ENCODE data around the gene GPC6.

GPC6 gene

GRCh38 chr13:94192431-94192975 lies 965.9 kb downstream of the GPC6 start:
- no peaks in the 10 kb centered on the region for H3K27me3 ChIP-seq (ENCODE audit: insufficient read depth, low read length, poor library complexity, severe bottlenecking)
- no peak overlapping the region for H3K4me2 ChIP-seq (ENCODE audit: low read depth, low read length, poor library complexity, severe bottlenecking)
- H3K4me1 ChIP-seq (ENCODE audit: insufficient read depth, low read length, poor library complexity, severe bottlenecking): peaks cover 5% of the 10 kb centered on the region
- no peak overlapping the region for H2AFZ ChIP-seq (ENCODE audit: low read length)
- H3K4me3 ChIP-seq (ENCODE audit: low read length, poor library complexity, severe bottlenecking): no peak overlapping the region
- H3K79me2 ChIP-seq (ENCODE audit: insufficient read depth, low read length): no peaks in the 10 kb centered on the region
- H3K9me2 ChIP-seq (replicated peaks; ENCODE audit: low read depth, low read length): no peaks in the 10 kb centered on the region
- no peaks in the 10 kb centered on the region for H3K36me3 ChIP-seq (ENCODE audit: insufficient read depth, low read length)
- TF ChIP-seq CTCF (conservative IDR thresholded peaks at IDR 0.05; ENCODE audit: low read length) (peak; percentile 61), EZH2phosphoT487 (IDR thresholded peaks at IDR 0.05; ENCODE audit: borderline replicate concordance) (no peak)
- no peak overlapping the region for H3K9ac ChIP-seq (ENCODE audit: low read depth, low read length, poor library complexity, severe bottlenecking)
- H3K9me3 ChIP-seq (ENCODE audit: insufficient read depth, low read depth, low read length): no peaks in the 10 kb centered on the region
- H4K20me1 ChIP-seq (ENCODE audit: insufficient read depth, low read length, poor library complexity, severe bottlenecking): no peaks in the 10 kb centered on the region
- H3F3A ChIP-seq (ENCODE audit: low read depth): no peaks in the 10 kb centered on the region

DNA sequence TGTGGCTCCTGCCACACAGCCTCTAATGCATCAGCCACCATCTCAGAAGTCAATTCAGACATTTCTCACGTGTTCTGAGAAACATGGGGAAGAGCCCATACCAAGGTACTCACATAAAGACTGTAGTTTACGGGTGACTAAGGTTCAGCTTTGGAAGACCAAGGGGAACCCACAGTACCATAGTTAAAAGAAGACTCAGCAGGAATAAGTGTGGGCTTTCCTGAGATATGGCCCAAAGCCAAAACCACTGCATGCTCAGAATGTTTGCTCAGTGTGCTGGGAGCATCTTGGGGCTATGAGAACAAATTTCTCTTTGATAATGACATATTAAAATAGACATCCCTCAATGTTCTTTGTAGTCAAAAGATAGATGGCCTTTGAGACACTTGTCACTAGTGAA lies 969.1 kb downstream of the GPC6 start:
- Histone ChIP-seq H4K20me1 (ENCODE audit: insufficient read depth, low read length, poor library complexity, severe bottlenecking) (no peaks in the 10 kb centered on the region), H3K4me2 (ENCODE audit: low read depth, low read length, poor library complexity, severe bottlenecking) (no peak overlapping the region), H3K4me1 (ENCODE audit: insufficient read depth, low read length, poor library complexity, severe bottlenecking) (peaks cover 5% of the 10 kb centered on the region), H3K36me3 (ENCODE audit: insufficient read depth, low read length) (no peaks in the 10 kb centered on the region), H3K9me3 (ENCODE audit: insufficient read depth, low read depth, low read length) (no peaks in the 10 kb centered on the region), H3F3A (ENCODE audit: low read depth) (no peaks in the 10 kb centered on the region), H3K9ac (ENCODE audit: low read depth, low read length, poor library complexity, severe bottlenecking) (no peak overlapping the region), H3K27me3 (ENCODE audit: insufficient read depth, low read length, poor library complexity, severe bottlenecking) (no peaks in the 10 kb centered on the region), H3K79me2 (ENCODE audit: insufficient read depth, low read length) (no peaks in the 10 kb centered on the region), H2AFZ (ENCODE audit: low read length) (no peak overlapping the region), H3K4me3 (ENCODE audit: low read length, poor library complexity, severe bottlenecking) (no peak overlapping the region), H3K9me2 (replicated peaks; ENCODE audit: low read depth, low read length) (no peaks in the 10 kb centered on the region)
- TF ChIP-seq EZH2phosphoT487 (IDR thresholded peaks at IDR 0.05; ENCODE audit: borderline replicate concordance) (no peak), CTCF (conservative IDR thresholded peaks at IDR 0.05; ENCODE audit: low read length) (no peak)

DNA sequence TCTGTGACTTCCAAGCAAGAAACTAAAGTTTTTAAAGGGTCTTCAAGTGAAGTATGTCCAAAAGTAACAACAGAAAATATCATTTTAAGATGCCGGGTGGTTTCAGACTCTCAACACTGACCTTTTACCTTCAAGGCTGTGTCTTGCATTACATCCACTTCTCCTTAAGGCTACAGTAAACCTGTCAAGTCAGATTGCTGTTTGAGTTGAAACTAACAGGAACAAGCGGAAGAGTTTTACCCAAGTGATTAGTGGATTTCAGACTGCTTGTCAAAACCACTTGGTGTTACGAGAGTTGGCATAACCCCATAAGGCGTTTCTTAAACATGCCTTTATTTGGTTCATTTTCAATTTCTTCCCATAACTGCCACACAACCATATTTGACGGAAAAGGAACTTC lies 969.8 kb downstream of the GPC6 start:
- peaks cover 5% of the 10 kb centered on the region for H3K4me1 ChIP-seq (ENCODE audit: insufficient read depth, low read length, poor library complexity, severe bottlenecking)
- H3K9ac ChIP-seq (ENCODE audit: low read depth, low read length, poor library complexity, severe bottlenecking): no peak overlapping the region
- no peaks in the 10 kb centered on the region for H4K20me1 ChIP-seq (ENCODE audit: insufficient read depth, low read length, poor library complexity, severe bottlenecking)
- no peak overlapping the region for H3K4me2 ChIP-seq (ENCODE audit: low read depth, low read length, poor library complexity, severe bottlenecking)
- no peaks in the 10 kb centered on the region for H3K9me2 ChIP-seq (replicated peaks; ENCODE audit: low read depth, low read length)
- no peak overlapping the region for H3K4me3 ChIP-seq (ENCODE audit: low read length, poor library complexity, severe bottlenecking)
- no peaks in the 10 kb centered on the region for H3K9me3 ChIP-seq (ENCODE audit: insufficient read depth, low read depth, low read length)
- H3F3A ChIP-seq (ENCODE audit: low read depth): no peaks in the 10 kb centered on the region
- H3K27me3 ChIP-seq (ENCODE audit: insufficient read depth, low read length, poor library complexity, severe bottlenecking): no peaks in the 10 kb centered on the region
- no peak overlapping the region for H2AFZ ChIP-seq (ENCODE audit: low read length)
- H3K36me3 ChIP-seq (ENCODE audit: insufficient read depth, low read length): no peaks in the 10 kb centered on the region
- no peaks in the 10 kb centered on the region for H3K79me2 ChIP-seq (ENCODE audit: insufficient read depth, low read length)
- TF ChIP-seq CTCF (conservative IDR thresholded peaks at IDR 0.05; ENCODE audit: low read length) (no peak), EZH2phosphoT487 (IDR thresholded peaks at IDR 0.05; ENCODE audit: borderline replicate concordance) (no peak)
